SU-DHL-6 (cell line): ENCODE measurements around the gene HEXD.
"Not testable (repeated sequence)": the region's sequence is repeated elsewhere in the genome, so short reads cannot be mapped to it uniquely, and the experiment has no call there.

Experiments
- H2AFZ ChIP-seq: fragments of 200-600 bp; sonication (generic); 2 replicates; pipeline ENCODE4 v1.6.1; 2014; ENCODE audit warnings: low read depth, mild to moderate bottlenecking, moderate library complexity, mixed read lengths, antibody characterized with exemption, low read length; ENCODE audit not compliant: severe bottlenecking
- H3F3A ChIP-seq: fragments of 200-600 bp; shearing (Covaris generic); 2 replicates; pipeline ENCODE4 v1.6.0; 2016; ENCODE audit warnings: antibody characterized with exemption, mild to moderate bottlenecking; ENCODE audit not compliant: insufficient read depth
- H3K27ac ChIP-seq: fragments of 200-600 bp; sonication (generic); 2 replicates; pipeline ENCODE4 v1.5.1; 2016; ENCODE audit warnings: low read depth, mild to moderate bottlenecking, low read length, moderate library complexity, mixed read lengths
- H3K27me3 ChIP-seq: fragments of 200-600 bp; sonication (generic), shearing (Covaris generic); 2 replicates; pipeline ENCODE4 v1.6.0; 2014; ENCODE audit warnings: mild to moderate bottlenecking, low read length
- H3K36me3 ChIP-seq: fragments of 200-600 bp; sonication (generic); 2 replicates; pipeline ENCODE4 v1.6.1; 2014; ENCODE audit warnings: mild to moderate bottlenecking, low read length, mixed read lengths
- H3K4me2 ChIP-seq: fragments of 300-600, 200-600 bp; shearing (Covaris generic), sonication (generic); 2 replicates; pipeline ENCODE4 v1.6.0; 2014; ENCODE audit warnings: low read length, low read depth, mild to moderate bottlenecking; ENCODE audit not compliant: poor library complexity, severe bottlenecking
- H3K4me3 ChIP-seq: fragments of 200-600 bp; sonication (generic); 2 replicates; pipeline ENCODE4 v1.5.1; 2014; ENCODE audit warnings: antibody characterized with exemption, low read length, mild to moderate bottlenecking, mixed read lengths; ENCODE audit not compliant: insufficient read depth, poor library complexity, severe bottlenecking
- H3K79me2 ChIP-seq: fragments of 200-600 bp; sonication (generic); 2 replicates; pipeline ENCODE4 v1.6.1; 2014; ENCODE audit warnings: mild to moderate bottlenecking, low read length, moderate library complexity; ENCODE audit not compliant: insufficient read depth
- H3K9ac ChIP-seq: fragments of 200-600 bp; sonication (generic); 2 replicates; pipeline ENCODE4 v1.7.0; 2014; ENCODE audit warnings: mild to moderate bottlenecking, low read length
- H3K9me2 ChIP-seq: fragments of 200-600 bp; sonication (generic); replicated peaks from 2 replicates; pipeline ENCODE4 v1.6.1; 2014; ENCODE audit warnings: low read length; ENCODE audit not compliant: insufficient read depth
- H3K9me3 ChIP-seq: fragments of 200-600 bp; sonication (generic); 2 replicates; pipeline ENCODE4 v1.6.1; 2014; ENCODE audit warnings: low read length, mixed read lengths; ENCODE audit not compliant: insufficient read depth
- H4K20me1 ChIP-seq: fragments of 200-600 bp; sonication (generic); 2 replicates; pipeline ENCODE4 v1.6.1; 2014; ENCODE audit warnings: low read depth, mild to moderate bottlenecking, antibody characterized with exemption, low read length, moderate library complexity, mixed read lengths
- CTCF ChIP-seq: fragments of 200-600 bp; sonication (generic); IDR thresholded peaks from one replicate; pipeline ENCODE4 v1.5.1; 2017; ENCODE audit warnings: antibody characterized with exemption, mild to moderate bottlenecking, low read length, moderate library complexity; ENCODE audit not compliant: insufficient read depth, poor library complexity, severe bottlenecking
- EZH2phosphoT487 ChIP-seq: fragments of 200-600 bp; sonication (generic), shearing (Covaris generic); conservative IDR thresholded peaks from 2 replicates; pipeline ENCODE4 v1.6.1; 2018; ENCODE audit warnings: mild to moderate bottlenecking, antibody characterized with exemption, low read length, moderate library complexity, mixed read lengths

The HEXD gene

GRCh38 chr17:82380860-82381702, 37.1 kb upstream of the HEXD start:
- Histone ChIP-seq H3K27ac (no peak overlapping the region), H3K79me2 (no peaks in the 10 kb centered on the region), H3K9me3 (no peaks in the 10 kb centered on the region), H3K9me2 (no peaks in the 10 kb centered on the region), H3K4me2 (no peak overlapping the region), H3F3A (no peaks in the 10 kb centered on the region), H4K20me1 (no peaks in the 10 kb centered on the region), H2AFZ (no peak overlapping the region), H3K27me3 (no peaks in the 10 kb centered on the region), H3K4me3 (no peak overlapping the region), H3K9ac (no peak overlapping the region), H3K36me3 (no peaks in the 10 kb centered on the region)
- no peak for TF ChIP-seq CTCF
- no peak for TF ChIP-seq EZH2phosphoT487

GRCh38 chr17:82381703-82382009, 36.5 kb upstream of the HEXD start:
- not testable (repeated sequence) for H2AFZ ChIP-seq

GRCh38 chr17:82382220-82382932, 35.8 kb upstream of the HEXD start:
- H3K9me2 ChIP-seq, H4K20me1 ChIP-seq, H3K4me3 ChIP-seq, H3K27me3 ChIP-seq, H3K36me3 ChIP-seq, H3K9ac ChIP-seq, H3K4me2 ChIP-seq, H3F3A ChIP-seq, H3K9me3 ChIP-seq, H3K27ac ChIP-seq, H2AFZ ChIP-seq, H3K79me2 ChIP-seq: not testable (repeated sequence)

More at GRCh38 chr17:82381703-82382009, 36.5 kb upstream of the HEXD start:
- not testable (repeated sequence) for H3K9ac ChIP-seq, H3F3A ChIP-seq, H3K4me2 ChIP-seq, H3K27me3 ChIP-seq, H3K79me2 ChIP-seq, H3K36me3 ChIP-seq, H3K9me2 ChIP-seq, H3K27ac ChIP-seq, H3K4me3 ChIP-seq, H4K20me1 ChIP-seq, H3K9me3 ChIP-seq

- H3K9me3 ChIP-seq: no peaks in the 10 kb centered on the region
- TF ChIP-seq CTCF (no peak), EZH2phosphoT487 (no peak)
- H3F3A ChIP-seq: no peaks in the 10 kb centered on the region
- H3K36me3 ChIP-seq: no peaks in the 10 kb centered on the region
- H4K20me1 ChIP-seq: no peaks in the 10 kb centered on the region
- no peak overlapping the region for H3K9ac ChIP-seq
- no peaks in the 10 kb centered on the region for H3K9me2 ChIP-seq
- H3K27ac ChIP-seq: no peak overlapping the region
- no peak overlapping the region for H3K4me3 ChIP-seq
- H3K4me2 ChIP-seq: no peak overlapping the region
- no peak overlapping the region for H2AFZ ChIP-seq
- H3K79me2 ChIP-seq: no peaks in the 10 kb centered on the region
- H3K27me3 ChIP-seq: no peaks in the 10 kb centered on the region
Measured at GRCh38 chr17:82382933-82383255, 35.3 kb upstream of the HEXD start.
